ENCODE measurements around the gene ANKIB1.

The ANKIB1 gene

DNA sequence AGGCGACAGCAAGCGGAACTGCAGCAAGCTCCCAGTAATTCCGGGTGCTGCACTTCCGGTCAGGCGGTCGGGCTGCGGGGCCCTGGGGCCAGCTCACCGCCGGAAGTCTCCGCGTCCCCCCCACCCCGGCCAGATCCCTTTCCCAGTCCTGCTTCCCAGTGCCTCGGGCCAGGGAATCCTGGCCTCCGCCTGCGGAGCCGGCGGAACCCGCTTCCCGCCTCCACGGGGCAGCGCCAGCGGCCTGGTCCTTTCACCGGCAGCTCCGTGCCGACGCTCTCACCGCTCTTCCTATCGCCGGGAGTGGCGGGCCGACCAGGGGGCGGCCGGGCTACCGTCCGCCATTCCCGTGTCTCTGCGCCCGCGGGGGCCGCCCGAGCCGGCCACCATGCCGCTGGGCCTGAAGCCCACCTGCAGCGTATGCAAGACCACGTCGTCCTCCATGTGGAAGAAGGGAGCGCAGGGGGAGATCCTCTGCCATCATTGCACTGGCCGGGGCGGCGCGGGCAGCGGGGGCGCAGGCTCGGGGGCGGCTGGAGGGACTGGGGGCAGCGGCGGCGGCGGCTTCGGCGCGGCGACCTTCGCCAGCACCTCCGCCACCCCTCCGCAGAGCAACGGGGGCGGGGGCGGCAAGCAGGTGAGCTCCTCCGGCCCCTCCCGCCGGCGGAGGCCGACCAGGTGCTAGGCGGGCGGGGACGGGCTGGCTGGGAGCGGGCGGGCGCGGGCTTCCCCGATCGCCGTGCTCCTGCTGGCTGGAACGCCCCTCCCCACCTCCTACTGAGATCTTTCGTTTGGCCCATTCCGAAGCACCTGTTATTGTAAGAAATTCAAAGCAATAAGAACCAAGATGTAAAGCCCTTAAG lies 201.8 kb downstream of the ANKIB1 start, which contains the start of gene GATAD1:
GATAD1 (plus strand) TSS at position 138 of the 860 bp plus-strand sequence; CDS start at position 386, 248 bp downstream.
- peak; percentile 68 for DNase-seq (ENCODE audit: low read depth)

DNA sequence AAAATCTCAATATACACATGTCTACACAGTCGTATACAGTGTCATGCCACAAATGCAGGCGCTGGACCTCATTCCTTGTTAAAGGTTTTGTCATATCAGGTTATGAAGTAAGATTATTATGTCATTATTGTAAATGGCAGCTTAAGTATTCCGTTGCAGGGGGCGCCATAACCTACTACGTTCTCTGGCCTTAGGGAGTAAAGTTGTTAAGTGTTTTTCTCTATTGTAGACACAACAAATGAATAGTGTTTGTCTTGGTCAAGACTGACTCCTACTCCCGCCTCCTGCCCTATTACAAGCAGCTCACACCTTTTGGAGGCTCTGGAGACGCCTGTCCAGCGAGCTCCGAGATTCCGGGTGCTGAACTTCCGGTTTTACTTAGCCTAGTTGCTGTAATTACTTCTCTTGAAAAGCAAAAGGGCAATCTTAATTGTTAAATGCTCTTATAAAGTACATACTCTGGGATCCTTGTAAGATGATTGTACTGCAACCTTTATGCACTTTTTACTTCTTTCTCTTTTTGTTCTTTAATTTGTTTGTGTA lies 202.5 kb downstream of the ANKIB1 start:
- DNase-seq (ENCODE audit: low read depth) = peak; percentile 35

Data from stimulated activated CD4-positive, alpha-beta T cell treated with anti-CD3 and anti-CD28 coated beads, Interleukin-2, amount 100 ng/mL, for 4 hours (primary cell).